Ishikawa (cell line): Measurements from ENCODE around the gene AFP.

Source experiments
- CEBPB ChIP-seq: IDR thresholded peaks from 2 replicates; pipeline ENCODE4 v1.6.1; 2012
- CREB1 ChIP-seq: IDR thresholded peaks from 2 replicates; pipeline ENCODE4 v1.6.1; 2012; ENCODE audit warnings: low read depth
- EGR1 ChIP-seq: IDR thresholded peaks from 2 replicates; pipeline ENCODE4 v1.6.1; 2012
- EP300 ChIP-seq: IDR thresholded peaks from 2 replicates; pipeline ENCODE4 v1.6.1; 2012; ENCODE audit warnings: borderline replicate concordance
- FOXM1 ChIP-seq: IDR thresholded peaks from 2 replicates; pipeline ENCODE4 v1.6.1; 2012; ENCODE audit warnings: low read depth, borderline replicate concordance
- MAX ChIP-seq: IDR thresholded peaks from 2 replicates; pipeline ENCODE4 v1.6.1; 2012
- NFIC ChIP-seq: IDR thresholded peaks from 2 replicates; pipeline ENCODE4 v1.6.1; 2012
- RAD21 ChIP-seq: IDR thresholded peaks from 2 replicates; pipeline ENCODE4 v1.6.1; 2012; ENCODE audit warnings: low read depth
- REST ChIP-seq: IDR thresholded peaks from 2 replicates; pipeline ENCODE4 v1.6.1; 2012; ENCODE audit warnings: low read depth, mild to moderate bottlenecking
- TAF1 ChIP-seq: IDR thresholded peaks from 2 replicates; pipeline ENCODE4 v1.6.1; 2012; ENCODE audit warnings: low read depth, mild to moderate bottlenecking
- TCF12 ChIP-seq: IDR thresholded peaks from 2 replicates; pipeline ENCODE4 v1.6.1; 2012; ENCODE audit warnings: low read depth
- TEAD4 ChIP-seq: IDR thresholded peaks from 2 replicates; pipeline ENCODE4 v1.6.1; 2012
- YY1 ChIP-seq: IDR thresholded peaks from 2 replicates; pipeline ENCODE4 v1.6.1; 2012; ENCODE audit warnings: low read depth
- ZBTB7A ChIP-seq: IDR thresholded peaks from 2 replicates; pipeline ENCODE4 v1.6.1; 2012; ENCODE audit warnings: low read depth
- TF ChIP-seq, protein P1 (sequence below): IDR thresholded peaks from 2 replicates; pipeline ENCODE4 v1.6.1; 2012

Gene AFP

DNA sequence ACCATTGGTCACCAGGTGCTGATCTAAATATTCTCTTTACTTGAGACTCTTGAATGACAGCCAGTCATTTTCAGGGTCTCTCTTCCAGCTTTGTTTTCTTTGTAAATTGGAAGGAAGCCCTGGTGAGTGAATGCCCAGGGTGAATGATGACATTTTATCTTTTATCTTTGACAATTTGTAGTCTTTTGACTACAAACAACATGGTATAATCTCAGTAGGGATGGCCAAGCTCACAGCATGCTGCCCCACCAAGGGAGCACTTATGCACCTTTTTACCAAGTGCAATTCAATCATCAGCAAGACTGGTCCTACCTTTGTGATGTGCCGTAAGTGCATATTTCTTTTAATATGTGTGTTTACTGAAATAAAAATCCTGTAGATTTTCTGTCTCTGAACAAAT lies 51.2 kb downstream of the AFP start:
- no peak for TF ChIP-seq REST
- TF ChIP-seq CREB1, result no peak
- no peak for TF ChIP-seq YY1
- no peak for TF ChIP-seq TCF12
- TF ChIP-seq EP300, result no peak
- no peak for TF ChIP-seq MAX
- no peak for TF ChIP-seq RAD21
- TF ChIP-seq ZBTB7A, result no peak
- TF ChIP-seq NFIC, result no peak
- no peak for TF ChIP-seq TEAD4
- no peak for TF ChIP-seq FOXM1
- TF ChIP-seq CEBPB, result no peak
- no peak for TF ChIP-seq EGR1
- no peak for TF ChIP-seq TAF1
- TF ChIP-seq, protein P1, sequence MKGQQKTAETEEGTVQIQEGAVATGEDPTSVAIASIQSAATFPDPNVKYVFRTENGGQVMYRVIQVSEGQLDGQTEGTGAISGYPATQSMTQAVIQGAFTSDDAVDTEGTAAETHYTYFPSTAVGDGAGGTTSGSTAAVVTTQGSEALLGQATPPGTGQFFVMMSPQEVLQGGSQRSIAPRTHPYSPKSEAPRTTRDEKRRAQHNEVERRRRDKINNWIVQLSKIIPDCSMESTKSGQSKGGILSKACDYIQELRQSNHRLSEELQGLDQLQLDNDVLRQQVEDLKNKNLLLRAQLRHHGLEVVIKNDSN, result no peak

- TF ChIP-seq MAX (no peak), TAF1 (no peak), REST (no peak)
- TF ChIP-seq, protein P1, result no peak
Observed at GRCh38 chr4:73499996-73500765, 64.2 kb downstream of the AFP start.

GRCh38 chr4:73501664-73502265 lies 65.7 kb downstream of the AFP start:
- TF ChIP-seq TEAD4, result no peak
- TF ChIP-seq TCF12, result no peak
- TF ChIP-seq ZBTB7A, result no peak
- no peak for TF ChIP-seq RAD21
- no peak for TF ChIP-seq NFIC
- TF ChIP-seq FOXM1, result no peak
- TF ChIP-seq EGR1, result no peak
- TF ChIP-seq TAF1, result no peak
- no peak for TF ChIP-seq YY1
- TF ChIP-seq MAX, result no peak
- no peak for TF ChIP-seq CREB1
- no peak for TF ChIP-seq CEBPB
- no peak for TF ChIP-seq EP300
- no peak for TF ChIP-seq REST

DNA sequence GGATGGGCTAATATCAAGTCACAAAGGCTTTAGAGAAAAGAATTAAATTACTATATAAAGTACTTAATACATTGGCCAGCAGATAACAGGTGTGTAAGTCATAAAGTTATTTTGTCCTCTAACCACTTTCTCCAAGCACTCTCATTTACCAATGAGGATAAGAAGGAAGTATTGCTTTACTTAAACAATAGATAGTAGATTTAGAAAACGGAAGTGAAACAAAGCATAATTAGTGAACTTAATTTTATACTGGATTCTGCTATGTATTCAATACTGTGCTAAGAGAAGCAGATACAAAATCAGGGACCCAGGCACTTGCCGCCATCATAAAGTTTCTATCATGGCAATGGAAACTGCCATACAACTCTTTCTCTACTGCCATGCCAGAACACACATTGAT lies 69.5 kb downstream of the AFP start:
- TF ChIP-seq YY1, result no peak
- no peak for TF ChIP-seq MAX
